Renal pelvis (tissue), 4 donors: ENCODE results near the gene PTGIR. TPM values are rescaled to one million over a fixed set of nuclear protein-coding genes. Genes with fewer than 3 reads are reported as not detected.
"Not testable (repeated sequence)": the region's sequence is repeated elsewhere in the genome, so short reads cannot be mapped to it uniquely, and the experiment has no call there.

Experiments
- DNase-seq: peaks from one replicate; pipeline ENCODE4 v3.0.0-alpha.2; 2013
- polyA plus RNA-seq, 3 donors: library from polyadenylated mRNA; unstranded; fragments of 120-200 nt; gene quantifications; one replicate each; pipeline ENCODE4 v1.2.1, GENCODE V29; 2013; ENCODE audit not compliant: insufficient read length in 3 of 3

Gene PTGIR
- polyA plus RNA-seq, 3 donors = 2.5 to 3.1 (median 2.6) TPM

GRCh38 chr19:46644720-46645119 lies 19.8 kb upstream of the PTGIR start:
- DNase-seq = no peak

- DNase-seq = no peak
Measured at GRCh38 chr19:46640656-46641055, 15.8 kb upstream of the PTGIR start.

GRCh38 chr19:46639358-46640182 lies 14.7 kb upstream of the PTGIR start:
- DNase-seq = peak; percentile 88

GRCh38 chr19:46637224-46637623 lies 12.3 kb upstream of the PTGIR start:
- no peak for DNase-seq

GRCh38 chr19:46635920-46636761 lies 11.3 kb upstream of the PTGIR start, which contains the start of gene GNG8:
Gene GNG8 (minus strand): TSS chr19:46636202. CDS start chr19:46634682, 1,520 bp downstream.
- no peak for DNase-seq

GRCh38 chr19:46634656-46635218 lies 9.8 kb upstream of the PTGIR start:
- no peak for DNase-seq

GRCh38 chr19:46634045-46634655 lies 9.3 kb upstream of the PTGIR start:
- no peak for DNase-seq

GRCh38 chr19:46633130-46633529 lies 8.2 kb upstream of the PTGIR start:
- no peak for DNase-seq

- no peak for DNase-seq
Measured at GRCh38 chr19:46631481-46631880, 6.6 kb upstream of the PTGIR start.

GRCh38 chr19:46630586-46631205 lies 5.8 kb upstream of the PTGIR start:
- no peak for DNase-seq

GRCh38 chr19:46629546-46630025 lies 4.7 kb upstream of the PTGIR start:
- DNase-seq = no peak

GRCh38 chr19:46628970-46629369 lies 4.1 kb upstream of the PTGIR start:
- DNase-seq = not testable (repeated sequence)

- no peak for DNase-seq
Measured at GRCh38 chr19:46626446-46626845, 1.6 kb upstream of the PTGIR start.

- DNase-seq = no peak
Measured at GRCh38 chr19:46625731-46626130, 842 bp upstream of the PTGIR start.

GRCh38 chr19:46623915-46624502 lies 880 bp downstream of the PTGIR start:
- no peak for DNase-seq

- no peak for DNase-seq
Measured at GRCh38 chr19:46622118-46622446, 2.8 kb downstream of the PTGIR start.

- DNase-seq = no peak
Measured at GRCh38 chr19:46621191-46622117, 3.4 kb downstream of the PTGIR start.

- DNase-seq = no peak
Measured at GRCh38 chr19:46620716-46621115, 4.2 kb downstream of the PTGIR start.

GRCh38 chr19:46620267-46620666 lies 4.6 kb downstream of the PTGIR start:
- DNase-seq = no peak

GRCh38 chr19:46618670-46619231 lies 6.1 kb downstream of the PTGIR start:
- no peak for DNase-seq
